ENCODE results near the gene HDGFL2. TPM values are rescaled to one million over a fixed set of nuclear protein-coding genes. Genes with fewer than 3 reads are reported as not detected.

Gene HDGFL2
- total and polyA plus RNA-seq, 2 of the 8 experiments (the other 6 are each of a cell fraction or from before 2014, with no cell fraction given): 31.1 to 106 TPM

GRCh38 chr19:4431296-4431695, 40.8 kb upstream of the HDGFL2 start:
- Histone ChIP-seq H3K23me2 (ENCODE audit: low read depth, low read length) (no peaks in the 10 kb centered on the region), H3K23ac (ENCODE audit: insufficient read length) (no peak overlapping the region), H4K8ac (ENCODE audit: extremely low read depth, insufficient read depth, low read length) (no peak overlapping the region), H2BK15ac (ENCODE audit: low read length) (no peak overlapping the region), H3K4me2 (ENCODE audit: insufficient read depth in 1 of 2, low read depth in 2 of 2, low read length in 2 of 2) (no peak overlapping the region), H3K27me3 (replicated peaks in 1 of 4; ENCODE audit: control insufficient read depth in 3 of 4, extremely low read depth in 1 of 4, insufficient read depth in 3 of 4, low read length in 3 of 4) (no peaks in the 10 kb centered on the region), H3K36me3 (ENCODE audit: control insufficient read depth in 2 of 4, insufficient read depth in 4 of 4, low read length in 3 of 4) (peaks cover 57 to 82% (median 75%) of the 10 kb centered on the region in 4 experiments), H3K56ac (replicated peaks; ENCODE audit: insufficient read length, low read depth, low read length) (no peak overlapping the region), H2AK5ac (ENCODE audit: low read depth, low read length) (no peak overlapping the region), H3K9ac (replicated peaks in 1 of 4; ENCODE audit: extremely low read depth in 1 of 4, low read depth in 3 of 4, low read length in 3 of 4) (no peak overlapping the region), H4K20me1 (replicated peaks in 1 of 2; ENCODE audit: control insufficient read depth in 1 of 2, insufficient read depth in 2 of 2, low read length in 2 of 2) (peaks cover 6 to 26% of the 10 kb centered on the region in 2 experiments), H4K91ac (replicated peaks; ENCODE audit: insufficient read length, low read length) (no peak overlapping the region), H2BK12ac (ENCODE audit: low read depth, low read length) (no peak overlapping the region), H2BK120ac (replicated peaks; ENCODE audit: low read depth, low read length) (no peak overlapping the region), H3K4me1 (replicated peaks in 1 of 4; ENCODE audit: control insufficient read depth in 3 of 4, insufficient read depth in 4 of 4, low read length in 3 of 4) (no peaks in the 10 kb centered on the region), H2AFZ (ENCODE audit: low read length) (no peak overlapping the region), H3K79me1 (ENCODE audit: low read depth, low read length) (peaks cover 3% of the 10 kb centered on the region), H3K9me3 (ENCODE audit: insufficient read depth in 2 of 2, low read depth in 1 of 2, low read length in 1 of 2) (no peaks in the 10 kb centered on the region), H3K79me2 (ENCODE audit: control insufficient read depth in 1 of 2, insufficient read depth in 2 of 2, low read length in 2 of 2) (peaks cover 0 to 5% of the 10 kb centered on the region in 2 experiments; a peak in 1 of 4 replicates), H3K4ac (replicated peaks; ENCODE audit: insufficient read length, low read depth, low read length) (no peak overlapping the region), H3K27ac (ENCODE audit: low read depth, low read length) (no peak overlapping the region), H4K5ac (ENCODE audit: insufficient read length, low read depth, low read length) (no peak overlapping the region), H3K4me3 (ENCODE audit: extremely low read depth in 1 of 4, insufficient read depth in 2 of 4, low read depth in 3 of 4, low read length in 4 of 4) (no peak overlapping the region), H3K18ac (ENCODE audit: extremely low read depth, low read length) (no peak overlapping the region), H2BK5ac (ENCODE audit: low read depth, low read length) (no peak overlapping the region), H3K14ac (ENCODE audit: insufficient read length) (no peak overlapping the region), H2BK20ac (ENCODE audit: low read length) (no peak overlapping the region)
- CTCF ChIA-PET (ENCODE audit: partially characterized antibody): no interaction called here
- FAIRE-seq: no peak
- TF ChIP-seq KDM1A (IDR thresholded peaks at IDR 0.05; ENCODE audit: borderline replicate concordance, low read length): no peak
- POLR2A ChIA-PET (ENCODE audit: partially characterized antibody): interaction anchor here (49.6 to 58.1 kb wide), 2 partner anchors 7 kb away, joined by 1590 read pairs; partner anchors contain the start of genes CHAF1A, SH3GL1 and UBXN6
- WGBS, 2 experiments (ENCODE audit: extremely low coverage in 1 of 2, insufficient coverage in 1 of 2, insufficient read length in 1 of 2, insufficient replicate concordance in 2 of 2, low coverage in 1 of 2, low lambda C conversion rate in 2 of 2, missing lambda C conversion rate in 1 of 2): 93% methylated on average over 9 of the region's 9 CpGs; no CpG with 5 or more reads in 1 of the 2 experiments
- no peak for DNase-seq (ENCODE audit: low read depth in 1 of 2, low spot score in 2 of 2)
